D721Med (cell line): ENCODE results near the gene CNGA3.

ENCODE experiments used
- DNase-seq: peaks from one replicate; pipeline ENCODE4 v3.0.0; 2011; ENCODE audit warnings: low spot score; ENCODE audit not compliant: insufficient read length
- FAIRE-seq: peaks from 2 replicates; lab custom pipeline; 2011; peaks lifted over from hg19 to GRCh38; lab: Jason Lieb, UNC
- TF ChIP-seq, protein P1 (sequence below): IDR thresholded peaks from 2 replicates; pipeline ENCODE4 v1.5.1; 2012; ENCODE audit warnings: mild to moderate bottlenecking, control low read depth; ENCODE audit not compliant: insufficient read depth; ENCODE audit errors: missing control alignments

Gene CNGA3

DNA sequence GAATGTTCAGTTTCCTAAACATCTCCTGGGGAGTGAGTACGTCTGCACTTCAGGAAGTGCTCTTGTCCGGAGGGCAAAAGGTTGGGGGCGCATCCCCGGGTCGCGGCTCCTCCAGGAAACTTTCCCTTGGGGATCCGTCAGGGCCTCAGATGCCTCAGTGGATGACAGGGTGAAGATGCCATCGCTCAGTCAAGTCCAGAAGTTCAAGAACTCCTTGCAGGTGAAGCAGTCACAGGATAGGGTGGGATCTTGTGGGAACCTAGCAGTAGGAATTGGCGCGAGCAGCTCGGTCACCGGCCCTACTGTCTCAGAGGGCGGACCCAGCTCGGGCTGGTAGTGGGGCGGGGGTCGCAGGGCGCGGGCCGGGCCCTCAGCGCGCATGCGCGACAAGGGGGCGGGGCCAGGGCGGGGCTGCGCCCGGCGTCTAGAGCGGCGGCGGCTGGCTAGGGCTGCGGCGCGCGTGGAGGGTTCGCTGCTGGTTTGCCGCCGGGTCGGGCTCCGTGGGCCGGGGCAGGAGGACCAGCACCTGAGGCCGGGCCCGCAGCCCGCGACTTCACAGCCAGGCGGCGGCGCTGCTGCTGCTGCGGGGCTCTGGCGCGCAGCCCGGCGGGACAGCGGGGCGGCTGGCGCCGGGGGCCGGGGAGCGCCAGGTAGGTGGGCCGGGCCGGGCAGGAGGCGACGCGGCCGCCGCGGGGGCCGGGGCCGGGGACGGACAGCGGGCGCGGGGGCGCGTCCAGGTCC lies 98.3 kb downstream of the CNGA3 start, which contains the start of gene INPP4A:
Gene INPP4A, plus strand, starts transcription at position 423 of the 741 bp plus-strand sequence. CDS start 75,191 bp downstream, outside the sequence.
- TF ChIP-seq, protein P1, sequence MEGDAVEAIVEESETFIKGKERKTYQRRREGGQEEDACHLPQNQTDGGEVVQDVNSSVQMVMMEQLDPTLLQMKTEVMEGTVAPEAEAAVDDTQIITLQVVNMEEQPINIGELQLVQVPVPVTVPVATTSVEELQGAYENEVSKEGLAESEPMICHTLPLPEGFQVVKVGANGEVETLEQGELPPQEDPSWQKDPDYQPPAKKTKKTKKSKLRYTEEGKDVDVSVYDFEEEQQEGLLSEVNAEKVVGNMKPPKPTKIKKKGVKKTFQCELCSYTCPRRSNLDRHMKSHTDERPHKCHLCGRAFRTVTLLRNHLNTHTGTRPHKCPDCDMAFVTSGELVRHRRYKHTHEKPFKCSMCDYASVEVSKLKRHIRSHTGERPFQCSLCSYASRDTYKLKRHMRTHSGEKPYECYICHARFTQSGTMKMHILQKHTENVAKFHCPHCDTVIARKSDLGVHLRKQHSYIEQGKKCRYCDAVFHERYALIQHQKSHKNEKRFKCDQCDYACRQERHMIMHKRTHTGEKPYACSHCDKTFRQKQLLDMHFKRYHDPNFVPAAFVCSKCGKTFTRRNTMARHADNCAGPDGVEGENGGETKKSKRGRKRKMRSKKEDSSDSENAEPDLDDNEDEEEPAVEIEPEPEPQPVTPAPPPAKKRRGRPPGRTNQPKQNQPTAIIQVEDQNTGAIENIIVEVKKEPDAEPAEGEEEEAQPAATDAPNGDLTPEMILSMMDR, result no peak
- FAIRE-seq (no peak), DNase-seq (peak; percentile 62)

DNA sequence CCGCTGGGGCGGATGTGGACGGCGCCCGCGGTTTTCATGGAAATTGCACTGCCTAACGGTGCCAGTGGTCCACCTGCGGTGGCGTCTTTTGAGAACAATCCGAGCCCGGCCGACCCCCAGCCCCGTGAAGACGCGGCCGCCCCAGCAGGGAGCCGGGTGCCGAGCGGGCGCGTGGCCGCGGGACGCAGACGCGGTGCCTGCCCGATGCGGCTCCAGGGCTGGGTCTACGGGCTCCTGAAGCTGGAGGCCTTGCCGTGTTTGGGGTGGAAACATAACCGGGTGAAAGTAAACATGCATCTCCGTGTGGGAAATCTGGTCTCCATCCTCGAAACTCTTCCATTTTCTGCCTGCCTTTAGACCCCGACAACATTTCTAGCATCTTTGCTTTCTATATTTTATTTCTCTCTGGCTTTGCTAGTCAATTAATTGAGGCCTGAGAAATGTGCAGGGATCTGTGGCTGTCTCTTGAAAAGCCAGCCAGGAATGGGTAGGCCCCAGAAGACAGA lies 99.0 kb downstream of the CNGA3 start:
- TF ChIP-seq, protein P1, result no peak
- FAIRE-seq, result no peak
- no peak for DNase-seq

DNA sequence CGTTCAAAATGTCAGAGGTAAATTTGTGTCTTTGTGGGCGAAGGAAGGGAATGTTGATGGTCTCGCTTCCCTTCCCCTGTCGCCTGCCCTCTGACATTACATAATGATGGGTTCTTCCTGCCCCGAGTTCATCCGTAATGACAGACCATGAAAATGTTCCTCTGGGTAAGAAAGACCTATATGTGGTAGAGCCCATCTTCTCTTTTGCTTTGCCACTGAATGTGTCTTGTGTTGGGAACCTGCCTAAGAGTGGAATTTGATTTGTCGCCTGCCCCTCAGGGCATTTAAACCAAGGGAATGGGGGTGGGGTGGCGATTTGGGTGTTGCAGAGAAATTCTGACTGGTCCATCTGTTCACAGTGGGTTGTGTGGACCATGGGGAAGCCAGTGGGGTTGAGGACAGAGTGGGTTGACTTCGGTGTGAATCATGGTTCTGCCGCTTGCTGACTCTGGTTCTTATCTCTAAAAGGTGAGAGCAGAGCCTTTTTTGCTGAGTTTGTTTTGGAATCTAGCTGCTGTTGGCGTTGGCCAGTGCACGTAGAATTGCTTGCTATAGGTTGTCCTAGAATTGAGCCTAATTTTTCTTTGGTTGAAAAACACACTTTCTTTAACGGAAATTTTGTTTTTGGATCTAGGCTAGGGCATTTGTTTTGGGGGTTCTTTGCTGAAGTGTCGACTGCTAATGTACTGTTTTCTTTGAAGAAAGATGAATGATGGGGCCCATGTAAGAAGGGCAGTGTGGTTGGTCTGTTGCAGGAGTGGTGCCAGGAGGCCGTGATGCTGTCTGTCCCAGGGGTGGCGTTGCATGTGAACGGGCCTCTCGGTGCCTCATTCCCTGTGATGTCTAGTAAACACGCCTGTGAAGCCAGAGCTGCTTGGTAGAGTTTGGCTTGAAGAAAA lies 99.7 kb downstream of the CNGA3 start:
- FAIRE-seq (no peak), DNase-seq (no peak)
- TF ChIP-seq, protein P1, result no peak

DNA sequence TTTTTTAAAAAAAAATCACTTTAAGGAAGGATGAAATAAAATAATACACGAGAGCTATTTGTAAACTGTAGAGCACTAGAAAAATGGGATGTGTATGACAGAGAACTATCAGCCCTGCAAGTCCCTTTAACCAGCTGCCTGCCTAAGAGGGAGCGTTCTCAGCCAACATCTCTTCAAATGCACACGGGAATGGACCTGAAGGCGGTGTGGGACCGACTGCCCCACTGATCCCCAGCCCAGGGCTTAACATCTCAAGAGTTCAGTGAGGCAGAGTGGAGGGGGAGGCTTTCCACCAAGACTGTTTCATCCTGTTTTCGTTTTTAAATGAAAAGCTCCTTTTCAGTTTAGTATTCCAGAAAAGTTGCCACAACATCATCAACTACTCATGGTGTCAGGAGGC lies 100.6 kb downstream of the CNGA3 start:
- no peak for FAIRE-seq
- no peak for DNase-seq
- TF ChIP-seq, protein P1, result no peak
